Astrocyte (in vitro differentiated cells and primary cell): Measurements from ENCODE around the gene PBX1.

Experiments used
- EZH2 ChIP-seq: IDR thresholded peaks from 2 replicates; pipeline ENCODE4 v1.6.1; 2012; ENCODE audit warnings: mild to moderate bottlenecking, low read length, inconsistent platforms; ENCODE audit not compliant: insufficient read depth
- TF ChIP-seq, protein P1 (sequence below): IDR thresholded peaks from 2 replicates; pipeline ENCODE4 v1.5.1; 2011; ENCODE audit warnings: low read depth, mild to moderate bottlenecking, inconsistent platforms, low read length, moderate library complexity; ENCODE audit not compliant: insufficient read depth

DNA sequence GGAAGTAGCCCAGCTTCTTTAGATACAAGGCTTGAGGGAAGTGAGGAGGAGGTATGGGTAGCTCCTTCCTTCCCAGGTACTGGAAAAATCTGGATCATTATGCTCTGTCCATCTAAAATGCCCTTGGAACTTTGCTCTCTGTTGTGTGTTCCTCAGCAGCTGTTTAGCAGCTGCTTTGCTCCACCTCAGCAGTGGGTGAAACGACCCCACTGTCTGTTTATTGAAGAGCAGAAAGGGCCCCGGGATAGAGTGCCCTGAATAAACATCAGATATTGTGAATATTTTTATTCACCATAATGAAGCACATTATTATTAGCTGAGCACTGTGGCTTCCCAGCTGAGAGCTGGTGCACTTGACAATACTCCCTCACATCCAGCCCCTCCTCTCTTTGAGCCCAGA lies 237.9 kb downstream of the PBX1 start:
- TF ChIP-seq, protein P1, sequence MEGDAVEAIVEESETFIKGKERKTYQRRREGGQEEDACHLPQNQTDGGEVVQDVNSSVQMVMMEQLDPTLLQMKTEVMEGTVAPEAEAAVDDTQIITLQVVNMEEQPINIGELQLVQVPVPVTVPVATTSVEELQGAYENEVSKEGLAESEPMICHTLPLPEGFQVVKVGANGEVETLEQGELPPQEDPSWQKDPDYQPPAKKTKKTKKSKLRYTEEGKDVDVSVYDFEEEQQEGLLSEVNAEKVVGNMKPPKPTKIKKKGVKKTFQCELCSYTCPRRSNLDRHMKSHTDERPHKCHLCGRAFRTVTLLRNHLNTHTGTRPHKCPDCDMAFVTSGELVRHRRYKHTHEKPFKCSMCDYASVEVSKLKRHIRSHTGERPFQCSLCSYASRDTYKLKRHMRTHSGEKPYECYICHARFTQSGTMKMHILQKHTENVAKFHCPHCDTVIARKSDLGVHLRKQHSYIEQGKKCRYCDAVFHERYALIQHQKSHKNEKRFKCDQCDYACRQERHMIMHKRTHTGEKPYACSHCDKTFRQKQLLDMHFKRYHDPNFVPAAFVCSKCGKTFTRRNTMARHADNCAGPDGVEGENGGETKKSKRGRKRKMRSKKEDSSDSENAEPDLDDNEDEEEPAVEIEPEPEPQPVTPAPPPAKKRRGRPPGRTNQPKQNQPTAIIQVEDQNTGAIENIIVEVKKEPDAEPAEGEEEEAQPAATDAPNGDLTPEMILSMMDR: no peak
- no peak for TF ChIP-seq EZH2
